Astrocyte of the hippocampus (primary cell): ENCODE measurements around the gene CACHD1.
"Not testable (repeated sequence)": the region's sequence is repeated elsewhere in the genome, so short reads cannot be mapped to it uniquely, and the experiment has no call there.

Source experiments
- DNase-seq: peaks from one replicate; pipeline ENCODE4 v3.0.0; 2011; ENCODE audit warnings: low read depth, low spot score

CACHD1 gene

GRCh38 chr1:64588876-64589275 is 118.9 kb downstream of the CACHD1 start:
- DNase-seq = no peak

GRCh38 chr1:64590316-64590715 is 120.4 kb downstream of the CACHD1 start:
- no peak for DNase-seq

GRCh38 chr1:64594446-64594845 is 124.5 kb downstream of the CACHD1 start:
- DNase-seq = no peak

GRCh38 chr1:64595871-64596515 is 126.1 kb downstream of the CACHD1 start:
- no peak for DNase-seq

- DNase-seq = no peak
These were observed 127.2 kb downstream of the CACHD1 start for GRCh38 chr1:64597113-64597512.

- peak; percentile 76 for DNase-seq
These were observed 128.2 kb downstream of the CACHD1 start for GRCh38 chr1:64598100-64598571.

GRCh38 chr1:64599242-64599641 is 129.3 kb downstream of the CACHD1 start:
- no peak for DNase-seq

- no peak for DNase-seq
These were observed 131.3 kb downstream of the CACHD1 start for GRCh38 chr1:64601207-64601606.

- DNase-seq = no peak
These were observed 138.2 kb downstream of the CACHD1 start for GRCh38 chr1:64608005-64608650.

GRCh38 chr1:64608651-64609048 is 138.7 kb downstream of the CACHD1 start:
- DNase-seq = no peak

- DNase-seq = not testable (repeated sequence)
These were observed 141.0 kb downstream of the CACHD1 start for GRCh38 chr1:64610950-64611349.

GRCh38 chr1:64616039-64616438 is 146.1 kb downstream of the CACHD1 start:
- DNase-seq = no peak

GRCh38 chr1:64623750-64624191 is 153.8 kb downstream of the CACHD1 start:
- peak; percentile 91 for DNase-seq

GRCh38 chr1:64624218-64624713 is 154.3 kb downstream of the CACHD1 start:
- peak; percentile 71 for DNase-seq

GRCh38 chr1:64624808-64625207 is 154.9 kb downstream of the CACHD1 start:
- no peak for DNase-seq

GRCh38 chr1:64630611-64631010 is 160.7 kb downstream of the CACHD1 start:
- no peak for DNase-seq

- peak; percentile 62 for DNase-seq
These were observed 161.6 kb downstream of the CACHD1 start for GRCh38 chr1:64631346-64632034.

- DNase-seq = peak; percentile 55
These were observed 163.0 kb downstream of the CACHD1 start for GRCh38 chr1:64632936-64633335.

GRCh38 chr1:64645735-64646134 is 175.8 kb downstream of the CACHD1 start:
- no peak for DNase-seq

- no peak for DNase-seq
These were observed 180.5 kb downstream of the CACHD1 start for GRCh38 chr1:64650411-64650810.

- no peak for DNase-seq
These were observed 181.9 kb downstream of the CACHD1 start for GRCh38 chr1:64651841-64652240.

GRCh38 chr1:64653466-64653865 is 183.5 kb downstream of the CACHD1 start:
- DNase-seq = no peak
